Endothelial cell of umbilical vein (primary cell): Measurements from ENCODE around the gene STAT4. TPM values are rescaled to one million over a fixed set of nuclear protein-coding genes. Genes with fewer than 3 reads are reported as not detected.

Experiments used
- BruUV-seq: library from RNA; stranded (reverse); fragments of 400-500 nt; replicated peaks from 2 replicates; lab custom pipeline; 2021; lab: Mats Ljungman, UMichigan
- CTCF ChIA-PET: fragments of 300-600, 350-600 bp; sonication (Branson Sonifier 250); formaldehyde crosslinking; loops from one replicate; lab custom pipeline; 2021; ENCODE audit warnings: antibody characterized with exemption, inconsistent platforms; lab: Charles Lee
- POLR2A ChIA-PET: fragments of 300-600, 350-600 bp; sonication (Branson Sonifier 250); formaldehyde crosslinking; loops from one replicate; lab custom pipeline; 2021; ENCODE audit warnings: antibody characterized with exemption, inconsistent platforms; lab: Charles Lee
- DNase-seq: peaks from one replicate; pipeline ENCODE4 v3.0.0-alpha.2; 2011; ENCODE audit warnings: low read depth, low spot score
- FAIRE-seq: peaks from 2 replicates; lab custom pipeline; 2011; peaks lifted over from hg19 to GRCh38; lab: Jason Lieb, UNC
- H2AFZ ChIP-seq: 2 replicates; pipeline ENCODE4 v1.6.0; 2012; ENCODE audit warnings: low read depth, low read length, control low read depth, inconsistent platforms
- H3K27ac ChIP-seq: 2 replicates; pipeline ENCODE4 v1.5.1; 2011; ENCODE audit warnings: low read depth, mild to moderate bottlenecking, control low read depth, low read length, moderate library complexity; ENCODE audit not compliant: insufficient read depth
- H3K27me3 ChIP-seq, 2 experiments: 2 replicates each; pipeline versions ENCODE4 v1.6.0 to v1.6.1; 2011; ENCODE audit warnings: low read length in 2 of 2, mixed read lengths in 1 of 2; ENCODE audit not compliant: control insufficient read depth in 2 of 2, insufficient read depth in 2 of 2
- H3K36me3 ChIP-seq, 2 experiments: 2 replicates in 1 of 2; 3 replicates in 1 of 2; pipeline ENCODE4 v1.5.1; 2011; ENCODE audit warnings: low read length in 2 of 2, mild to moderate bottlenecking in 1 of 2, moderate library complexity in 1 of 2; ENCODE audit not compliant: control insufficient read depth in 2 of 2, insufficient read depth in 2 of 2; ENCODE audit errors: extremely low read depth in 1 of 2
- H3K4me1 ChIP-seq: 3 replicates; pipeline ENCODE4 v1.5.1; 2011; ENCODE audit warnings: mild to moderate bottlenecking, low read length; ENCODE audit not compliant: control insufficient read depth, insufficient read depth; ENCODE audit errors: extremely low read depth
- H3K4me2 ChIP-seq: 2 replicates; pipeline ENCODE4 v1.6.1; 2011; ENCODE audit warnings: low read length, control low read depth, mixed read lengths; ENCODE audit not compliant: insufficient read depth
- H3K4me3 ChIP-seq, 3 experiments: fragments of 200-600 bp in 1 of 3; sonication (generic), shearing (Covaris generic) in 1 of 3; replicated peaks in 1 of 3; 2 replicates each; pipeline ENCODE4 v1.5.1; 2011 to 2016; ENCODE audit warnings: control low read depth in 3 of 3, low read length in 3 of 3, mild to moderate bottlenecking in 2 of 3, inconsistent platforms in 1 of 3, low read depth in 1 of 3, moderate library complexity in 1 of 3; ENCODE audit not compliant: insufficient read depth in 1 of 3
- H3K79me2 ChIP-seq: 2 replicates; pipeline ENCODE4 v1.6.0; 2012; ENCODE audit warnings: low read length, inconsistent platforms; ENCODE audit not compliant: control insufficient read depth, insufficient read depth
- H3K9ac ChIP-seq: replicated peaks from 2 replicates; pipeline ENCODE3; 2011; ENCODE audit warnings: low read length, control low read depth; ENCODE audit not compliant: insufficient read depth; ENCODE audit errors: extremely low read depth
- H3K9me1 ChIP-seq: replicated peaks from 3 replicates; pipeline ENCODE4 v1.6.0; 2011; ENCODE audit warnings: mild to moderate bottlenecking, low read length; ENCODE audit not compliant: control insufficient read depth, insufficient read depth; ENCODE audit errors: extremely low read depth
- H3K9me3 ChIP-seq: replicated peaks from 2 replicates; pipeline ENCODE4 v1.5.1; 2012; ENCODE audit warnings: low read length, inconsistent platforms; ENCODE audit not compliant: control insufficient read depth, insufficient read depth
- H4K20me1 ChIP-seq: replicated peaks from 2 replicates; pipeline ENCODE3; 2011; ENCODE audit warnings: mild to moderate bottlenecking, low read length; ENCODE audit not compliant: control insufficient read depth, insufficient read depth; ENCODE audit errors: extremely low read depth
- EZH2 ChIP-seq: IDR thresholded peaks from 2 replicates; pipeline ENCODE4 v1.6.1; 2012; ENCODE audit warnings: borderline replicate concordance, low read depth, mild to moderate bottlenecking, moderate library complexity, low read length, inconsistent platforms; ENCODE audit not compliant: severe bottlenecking
- FOS ChIP-seq: IDR thresholded peaks from 2 replicates; pipeline ENCODE4 v1.6.1; 2011; ENCODE audit warnings: mild to moderate bottlenecking, low read length, moderate library complexity, borderline replicate concordance; ENCODE audit not compliant: insufficient read depth
- GATA2 ChIP-seq: IDR thresholded peaks from 2 replicates; pipeline ENCODE4 v1.7.0; 2011; ENCODE audit warnings: low read depth, mild to moderate bottlenecking, moderate library complexity, mixed read lengths, low read length; ENCODE audit not compliant: insufficient read length, insufficient read depth
- JUN ChIP-seq: IDR thresholded peaks from 2 replicates; pipeline ENCODE4 v1.6.1; 2011; ENCODE audit warnings: borderline replicate concordance, low read depth; ENCODE audit not compliant: insufficient read length, insufficient read depth
- MYC ChIP-seq: IDR thresholded peaks from one replicate; pipeline ENCODE4 v1.6.1; 2011; ENCODE audit warnings: mild to moderate bottlenecking, low read depth, low read length
- POLR2A ChIP-seq: IDR thresholded peaks from 2 replicates; pipeline ENCODE4 v1.6.1; 2012; ENCODE audit warnings: low read depth, mild to moderate bottlenecking, control low read depth, low read length
- POLR2AphosphoS5 ChIP-seq: IDR thresholded peaks from 2 replicates; pipeline ENCODE4 v1.6.1; 2012; ENCODE audit warnings: low read depth, mild to moderate bottlenecking, control low read depth, low read length, moderate library complexity; ENCODE audit not compliant: insufficient read depth
- dilution Hi-C: fragments of 300-500 bp; cut with MboI; formaldehyde crosslinking; loops from one replicate; pipeline ENCODE4 v1.15.0; 2019; ENCODE audit warnings: low sequenced_read_pairs; ENCODE audit not compliant: extremely low pct_ligation_motif_present
- intact Hi-C: fragments of 100-400 bp; cut with micrococcal nuclease; formaldehyde crosslinking; loops from one replicate; pipeline ENCODE4 v1.10.0; 2022
- polyA plus RNA-seq, 4 experiments: library from polyadenylated mRNA; depleted of rRNA in 3 of 4; stranded (reverse) in 3 of 4; unstranded in 1 of 4; fragments of >200 nt; gene quantifications; 2 replicates each; pipeline versions ENCODE4 v1.2.1 to v1.2.3, GENCODE V29; 2011 to 2012; ENCODE audit warnings: missing spikeins in 1 of 4
- total RNA-seq: library from RNA; stranded (reverse); gene quantifications from 2 replicates; pipeline ENCODE4 v1.2.3, GENCODE V29; 2021
- TF ChIP-seq, protein P1 (sequence below): IDR thresholded peaks from 2 replicates; pipeline ENCODE4 v1.6.1; 2011; ENCODE audit not compliant: insufficient read depth, insufficient read length
- TF ChIP-seq, protein P2 (sequence below), 2 donors: IDR thresholded peaks; 1 replicate in 1 of 2; 2 replicates in 1 of 2; pipeline ENCODE4 v1.5.1; 2011; ENCODE audit warnings: low read length in 2 of 2, mild to moderate bottlenecking in 2 of 2, moderate library complexity in 2 of 2, control low read depth in 1 of 2, inconsistent platforms in 1 of 2, low read depth in 1 of 2; ENCODE audit not compliant: insufficient read depth in 1 of 2; ENCODE audit errors: extremely low read depth in 1 of 2

The STAT4 gene
- total and polyA plus RNA-seq, 2 donors (not counting 3 experiments of a cell fraction or from before 2014, with no cell fraction given): 0.46 to 1.2 TPM

DNA sequence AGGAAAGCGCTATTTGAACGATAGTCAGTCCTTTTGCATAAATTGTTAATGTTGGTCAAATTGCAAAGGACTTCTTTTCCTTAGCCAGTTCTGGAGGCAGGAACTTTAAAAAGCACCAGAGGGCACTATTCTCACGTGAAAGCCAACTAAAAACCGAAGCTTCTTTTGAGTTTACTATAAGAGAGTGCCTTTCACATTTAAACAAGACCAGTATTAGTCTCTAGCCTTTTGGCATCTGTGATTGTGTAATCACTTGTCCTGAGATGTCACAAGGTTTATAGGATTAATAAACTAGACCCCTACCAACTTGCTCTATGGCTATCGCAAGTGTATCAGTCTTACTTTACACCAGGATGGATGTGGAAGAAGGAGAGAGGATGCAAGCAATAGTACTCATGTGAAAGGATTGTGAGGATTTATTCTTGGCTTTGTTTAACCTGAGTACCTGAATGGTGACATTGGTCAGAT lies 14.4 kb upstream of the STAT4 start:
- no peak overlapping the region for H2AFZ ChIP-seq
- no peaks in the 10 kb centered on the region for H3K27me3 ChIP-seq
- H3K27ac ChIP-seq: no peak overlapping the region
- BruUV-seq: no TSS peak
- no peak overlapping the region for H3K4me3 ChIP-seq
- H3K36me3 ChIP-seq: no peaks in the 10 kb centered on the region
- TF ChIP-seq, protein P1, sequence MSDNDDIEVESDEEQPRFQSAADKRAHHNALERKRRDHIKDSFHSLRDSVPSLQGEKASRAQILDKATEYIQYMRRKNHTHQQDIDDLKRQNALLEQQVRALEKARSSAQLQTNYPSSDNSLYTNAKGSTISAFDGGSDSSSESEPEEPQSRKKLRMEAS: no peak
- TF ChIP-seq, protein P2, sequence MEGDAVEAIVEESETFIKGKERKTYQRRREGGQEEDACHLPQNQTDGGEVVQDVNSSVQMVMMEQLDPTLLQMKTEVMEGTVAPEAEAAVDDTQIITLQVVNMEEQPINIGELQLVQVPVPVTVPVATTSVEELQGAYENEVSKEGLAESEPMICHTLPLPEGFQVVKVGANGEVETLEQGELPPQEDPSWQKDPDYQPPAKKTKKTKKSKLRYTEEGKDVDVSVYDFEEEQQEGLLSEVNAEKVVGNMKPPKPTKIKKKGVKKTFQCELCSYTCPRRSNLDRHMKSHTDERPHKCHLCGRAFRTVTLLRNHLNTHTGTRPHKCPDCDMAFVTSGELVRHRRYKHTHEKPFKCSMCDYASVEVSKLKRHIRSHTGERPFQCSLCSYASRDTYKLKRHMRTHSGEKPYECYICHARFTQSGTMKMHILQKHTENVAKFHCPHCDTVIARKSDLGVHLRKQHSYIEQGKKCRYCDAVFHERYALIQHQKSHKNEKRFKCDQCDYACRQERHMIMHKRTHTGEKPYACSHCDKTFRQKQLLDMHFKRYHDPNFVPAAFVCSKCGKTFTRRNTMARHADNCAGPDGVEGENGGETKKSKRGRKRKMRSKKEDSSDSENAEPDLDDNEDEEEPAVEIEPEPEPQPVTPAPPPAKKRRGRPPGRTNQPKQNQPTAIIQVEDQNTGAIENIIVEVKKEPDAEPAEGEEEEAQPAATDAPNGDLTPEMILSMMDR (IDR thresholded peaks at IDR 0.05; ENCODE audit: extremely low read depth in 1 of 2, insufficient read depth in 1 of 2, low read depth in 1 of 2, low read length in 2 of 2): peak; percentile 48 to 52
- H3K9me3 ChIP-seq: no peaks in the 10 kb centered on the region
- FAIRE-seq (peak; percentile 72), DNase-seq (peak; percentile 68)
- peaks cover 3% of the 10 kb centered on the region for H3K4me1 ChIP-seq
- H3K9ac ChIP-seq: no peak overlapping the region
- ChIA-PET CTCF (interaction anchor here (0.6 to 7.2 kb wide), 39 partner anchors 10 to 390 kb away, joined by 3 to 253 read pairs (median 4); no protein-coding TSS in a partner anchor), POLR2A (no interaction called here)
- intact Hi-C loops (loop anchor here (1.0 kb wide), 3 partner anchors 53 to 356 kb away; no protein-coding TSS in a partner anchor), dilution Hi-C loops (no loop called here)
- H3K4me2 ChIP-seq: peak overlapping the region; percentile 57
- no peaks in the 10 kb centered on the region for H4K20me1 ChIP-seq
- H3K9me1 ChIP-seq: no peaks in the 10 kb centered on the region
- no peaks in the 10 kb centered on the region for H3K79me2 ChIP-seq

DNA sequence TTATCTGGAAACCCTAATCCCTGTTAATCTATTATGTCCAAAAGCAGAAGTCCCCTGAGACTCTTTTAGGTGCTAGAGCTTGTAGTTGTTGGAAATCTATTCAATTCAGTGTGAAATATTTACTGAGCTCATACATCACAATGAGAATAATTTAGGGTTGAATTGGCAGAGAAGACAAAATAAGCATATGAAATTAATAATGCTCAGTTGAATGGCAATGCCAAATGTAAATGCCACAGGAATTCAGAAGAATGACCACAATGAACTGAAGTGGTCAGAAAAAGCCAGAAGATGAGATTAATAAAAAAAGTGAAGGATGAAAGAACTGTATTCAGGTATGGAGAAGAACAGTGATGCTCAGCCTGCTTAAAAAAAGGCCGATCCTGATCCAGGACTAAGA lies 8.0 kb upstream of the STAT4 start:
- Histone ChIP-seq H3K4me1 (no peaks in the 10 kb centered on the region), H3K4me2 (no peak overlapping the region), H3K9me1 (no peaks in the 10 kb centered on the region), H4K20me1 (no peaks in the 10 kb centered on the region), H3K79me2 (no peaks in the 10 kb centered on the region), H3K36me3 (no peaks in the 10 kb centered on the region), H3K9me3 (no peaks in the 10 kb centered on the region), H3K4me3 (no peak overlapping the region), H3K27ac (no peak overlapping the region), H2AFZ (no peak overlapping the region), H3K9ac (no peak overlapping the region), H3K27me3 (peaks cover 5 to 7% of the 10 kb centered on the region in 2 experiments)
- TF ChIP-seq POLR2AphosphoS5 (no peak), POLR2A (no peak), EZH2 (no peak), GATA2 (no peak), MYC (no peak), JUN (no peak), FOS (no peak)
- TF ChIP-seq, protein P1: no peak
- TF ChIP-seq, protein P2 (IDR thresholded peaks at IDR 0.05; ENCODE audit: extremely low read depth in 1 of 2, insufficient read depth in 1 of 2, low read depth in 1 of 2, low read length in 2 of 2): no peak
- dilution Hi-C loops: no loop called here
- no TSS peak for BruUV-seq
- intact Hi-C loops: loop anchor here (5.0 kb wide), 1 partner anchor 376 kb away; no protein-coding TSS in a partner anchor
- ChIA-PET CTCF (interaction anchor here (0.8 to 3.8 kb wide), 6 partner anchors 13 to 363 kb away, joined by 3 to 25 read pairs (median 4); no protein-coding TSS in a partner anchor), POLR2A (no interaction called here)
- DNase-seq: no peak
- no peak for FAIRE-seq
